ENCODE results near the gene VPS37B. TPM values are rescaled to one million over a fixed set of nuclear protein-coding genes. Genes with fewer than 3 reads are reported as not detected.

Gene VPS37B
- total RNA-seq, 4 donors from 2014 or later, result 49.5 to 92.8 (median 58.4) TPM

- H3K9me3 ChIP-seq, result no peaks in the 10 kb centered on the region
- no peak for TF ChIP-seq POLR2A (IDR thresholded peaks at IDR 0.05)
- no peak for TF ChIP-seq CTCF (IDR thresholded peaks at IDR 0.05)
- H3K27ac ChIP-seq, result no peak overlapping the region
- no peak overlapping the region for H3K4me3 ChIP-seq
- H3K36me3 ChIP-seq, result no peaks in the 10 kb centered on the region
- no peaks in the 10 kb centered on the region for H3K27me3 ChIP-seq
- DNase-seq, result no peak
- no peaks in the 10 kb centered on the region for H3K4me1 ChIP-seq
These were observed 33.2 kb upstream of the VPS37B start for GRCh38 chr12:122929148-122929538.

GRCh38 chr12:122928404-122929147 is 32.7 kb upstream of the VPS37B start:
- Histone ChIP-seq H3K27me3 (no peaks in the 10 kb centered on the region), H3K9me3 (no peaks in the 10 kb centered on the region), H3K4me3 (no peak overlapping the region), H3K27ac (no peak overlapping the region), H3K4me1 (no peaks in the 10 kb centered on the region), H3K36me3 (no peaks in the 10 kb centered on the region)
- no peak for DNase-seq
- TF ChIP-seq POLR2A (IDR thresholded peaks at IDR 0.05) (no peak), CTCF (IDR thresholded peaks at IDR 0.05) (no peak)

GRCh38 chr12:122927756-122928403 is 32.0 kb upstream of the VPS37B start:
- TF ChIP-seq CTCF (IDR thresholded peaks at IDR 0.05) (no peak), POLR2A (IDR thresholded peaks at IDR 0.05) (no peak)
- Histone ChIP-seq H3K4me1 (no peaks in the 10 kb centered on the region), H3K4me3 (no peak overlapping the region), H3K36me3 (no peaks in the 10 kb centered on the region), H3K9me3 (no peaks in the 10 kb centered on the region), H3K27ac (peak overlapping the region in 1 of 4 donors; percentile 49), H3K27me3 (no peaks in the 10 kb centered on the region)
- DNase-seq, result no peak

GRCh38 chr12:122921917-122922316 is 26.0 kb upstream of the VPS37B start:
- no peaks in the 10 kb centered on the region for H3K27me3 ChIP-seq
- H3K27ac ChIP-seq, result no peak overlapping the region
- H3K4me3 ChIP-seq, result no peak overlapping the region
- no peak for TF ChIP-seq POLR2A (IDR thresholded peaks at IDR 0.05)
- no peak for TF ChIP-seq CTCF (IDR thresholded peaks at IDR 0.05)
- peaks cover 0 to 25% (median 0%) of the 10 kb centered on the region in 4 donors for H3K4me1 ChIP-seq
- no peaks in the 10 kb centered on the region for H3K9me3 ChIP-seq
- no peak for DNase-seq
- no peaks in the 10 kb centered on the region for H3K36me3 ChIP-seq

- Histone ChIP-seq H3K9me3 (no peaks in the 10 kb centered on the region), H3K27me3 (no peaks in the 10 kb centered on the region), H3K36me3 (no peaks in the 10 kb centered on the region), H3K4me1 (peaks cover 0 to 27% (median 0%) of the 10 kb centered on the region in 4 donors), H3K4me3 (no peak overlapping the region), H3K27ac (peak overlapping the region in 2 of 4 donors; percentile 86 to 89)
- TF ChIP-seq POLR2A (IDR thresholded peaks at IDR 0.05) (no peak), CTCF (IDR thresholded peaks at IDR 0.05) (no peak)
- DNase-seq, result no peak
These were observed 24.8 kb upstream of the VPS37B start for GRCh38 chr12:122920687-122921086.
